Inflammatory macrophage treated with lipopolysaccharide for 4 hours (primary cell): ENCODE data around the gene BACH2.
A peak's percentile ranks its signal among the peaks of the same experiment; 100 is the strongest.
"Not testable (repeated sequence)": the region's sequence is repeated elsewhere in the genome, so short reads cannot be mapped to it uniquely, and the experiment has no call there.

Experiments used
- DNase-seq: peaks from one replicate; pipeline ENCODE4 v3.0.0-alpha.2; 2020

The BACH2 gene

DNA sequence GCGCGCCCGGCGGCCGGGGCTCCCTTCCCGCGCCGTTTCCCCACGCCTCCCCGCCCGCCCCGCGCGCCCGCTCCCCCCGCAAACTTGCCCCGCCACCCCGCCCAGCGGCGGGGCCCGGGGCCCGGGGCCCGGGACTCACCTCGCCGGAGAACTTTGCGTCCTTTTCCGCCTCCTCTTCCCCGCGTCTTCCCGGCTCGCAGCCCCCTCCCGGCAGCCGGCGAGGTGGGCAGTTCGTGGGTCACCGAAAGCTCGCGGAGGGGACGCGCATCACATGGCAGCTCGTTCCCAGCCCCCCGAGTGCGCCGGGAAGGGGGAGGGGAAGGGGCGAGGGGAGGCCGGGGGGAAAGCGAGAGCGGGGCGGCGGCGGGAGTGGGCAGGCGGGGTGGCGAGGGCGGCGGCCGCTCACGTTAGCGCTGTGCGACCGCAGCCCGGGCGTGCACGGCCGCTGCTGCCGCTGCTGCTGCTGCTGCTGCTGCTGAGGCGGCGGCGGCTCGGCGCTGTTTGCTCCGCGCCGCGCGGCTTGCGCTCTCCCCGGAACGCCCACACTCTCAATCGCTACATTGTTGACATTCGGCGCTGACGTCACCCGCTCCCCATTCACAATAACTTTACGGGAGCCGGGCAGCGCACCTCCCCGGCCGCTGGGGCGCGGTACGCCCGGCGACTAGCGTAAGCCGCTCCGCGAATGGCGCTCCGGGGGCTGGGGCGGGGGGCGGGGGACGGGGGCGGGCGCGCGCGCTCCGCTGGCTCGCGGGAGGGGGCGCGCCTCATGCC lies at the start of gene BACH2:
BACH2 (minus strand) TSS at position 503 of the 774 bp plus-strand sequence. CDS start 287,999 bp downstream, outside the sequence.
- peak; percentile 89 for DNase-seq

DNA sequence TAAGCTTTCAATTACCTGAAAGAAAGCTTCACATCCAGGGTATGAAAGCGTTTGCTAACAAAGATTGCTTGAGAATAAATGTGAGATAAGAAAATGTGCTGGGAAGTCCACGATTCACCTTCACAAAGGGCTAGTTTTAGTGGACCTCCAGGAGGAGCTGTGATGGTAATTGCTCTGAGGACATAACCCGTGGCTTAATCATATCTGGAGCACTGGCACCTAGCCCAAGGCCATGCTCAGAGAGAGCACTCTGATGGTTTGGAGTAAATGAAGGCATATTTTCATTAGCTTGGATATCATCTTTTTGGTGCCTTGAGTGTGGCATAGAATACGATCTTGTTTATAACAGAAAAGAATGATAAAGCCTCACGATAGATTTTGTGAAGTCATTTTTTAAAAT lies 46.9 kb upstream of the BACH2 start:
- no peak for DNase-seq

DNA sequence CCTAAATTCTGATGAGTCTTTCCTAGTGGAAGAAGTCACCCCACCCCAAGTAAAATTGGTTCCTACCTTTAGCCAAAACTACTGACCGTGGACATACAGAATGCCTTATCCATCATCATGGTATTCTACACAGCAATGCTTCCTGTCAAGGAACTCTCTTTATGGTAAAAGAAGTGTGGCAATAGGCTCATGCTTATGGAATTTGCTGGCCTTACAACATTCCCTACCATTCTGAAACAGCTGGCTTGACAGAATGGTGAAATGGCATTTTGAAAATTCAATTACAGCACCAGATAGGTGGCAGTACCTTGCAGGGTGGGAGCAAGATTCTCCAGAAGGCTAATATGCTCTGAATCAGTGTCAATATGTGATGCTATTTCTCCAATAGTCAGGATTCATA lies 41.8 kb upstream of the BACH2 start:
- no peak for DNase-seq

- DNase-seq: no peak
These were observed 39.8 kb upstream of the BACH2 start for GRCh38 chr6:90336388-90336947.

- DNase-seq: no peak
These were observed 37.3 kb upstream of the BACH2 start for GRCh38 chr6:90333928-90334327.

GRCh38 chr6:90332978-90333543 lies 36.4 kb upstream of the BACH2 start:
- not testable (repeated sequence) for DNase-seq

DNA sequence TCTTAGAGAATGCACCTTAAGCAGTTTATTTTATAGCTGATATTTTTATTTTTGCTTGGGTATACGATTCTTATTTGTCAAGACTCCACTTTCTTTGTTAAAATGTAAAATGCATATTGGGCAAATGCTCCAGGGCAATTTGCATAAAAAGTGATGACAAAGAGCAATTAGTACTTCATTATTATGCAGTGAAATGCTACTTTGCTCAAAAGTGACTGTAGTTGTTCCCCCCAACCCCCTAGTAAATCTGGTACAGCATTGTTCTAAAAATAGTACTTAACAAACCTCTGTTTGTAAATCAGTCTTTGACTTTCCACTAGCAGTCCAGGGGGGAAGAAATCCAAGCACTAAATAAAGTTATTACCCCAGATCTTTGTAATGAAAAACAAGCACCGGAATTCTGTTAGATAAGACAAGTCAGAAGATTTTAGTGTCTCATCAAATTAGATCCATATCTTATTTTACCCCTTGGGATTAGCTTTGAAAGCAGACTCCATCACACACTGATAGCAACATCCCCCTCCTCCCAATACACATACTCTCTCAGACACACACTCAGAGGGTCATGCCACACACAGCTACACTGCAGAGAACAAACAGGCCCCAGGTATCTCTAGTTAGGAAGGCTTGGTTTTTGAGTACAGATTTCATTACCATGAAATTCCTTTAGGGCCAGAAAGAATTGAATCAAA lies 32.9 kb upstream of the BACH2 start:
- no peak for DNase-seq

- DNase-seq: no peak
These were observed 31.4 kb upstream of the BACH2 start for GRCh38 chr6:90328004-90328403.

GRCh38 chr6:90326404-90327057 lies 29.9 kb upstream of the BACH2 start:
- no peak for DNase-seq

DNA sequence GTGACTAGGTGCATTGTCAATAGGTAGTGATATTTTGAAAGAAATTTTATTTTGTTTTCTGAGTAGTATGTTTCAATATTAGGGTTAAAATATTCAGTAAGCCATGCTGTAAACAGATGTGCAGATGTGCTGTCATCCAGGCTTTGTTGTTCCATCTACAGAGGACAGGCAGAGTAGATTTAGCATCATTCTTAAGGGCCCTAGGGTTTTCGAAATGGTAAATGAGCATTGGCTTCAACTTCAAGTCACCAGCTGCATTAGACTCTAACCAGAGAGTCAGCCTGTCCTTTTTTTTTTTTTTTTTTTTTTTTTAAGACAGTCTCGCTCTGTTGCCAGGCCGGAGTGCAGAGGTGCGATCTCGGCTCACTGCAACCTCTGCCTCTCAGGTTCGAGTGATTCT lies 27.1 kb upstream of the BACH2 start:
- DNase-seq: no peak

GRCh38 chr6:90322976-90323474 lies 26.4 kb upstream of the BACH2 start:
- DNase-seq: no peak

DNA sequence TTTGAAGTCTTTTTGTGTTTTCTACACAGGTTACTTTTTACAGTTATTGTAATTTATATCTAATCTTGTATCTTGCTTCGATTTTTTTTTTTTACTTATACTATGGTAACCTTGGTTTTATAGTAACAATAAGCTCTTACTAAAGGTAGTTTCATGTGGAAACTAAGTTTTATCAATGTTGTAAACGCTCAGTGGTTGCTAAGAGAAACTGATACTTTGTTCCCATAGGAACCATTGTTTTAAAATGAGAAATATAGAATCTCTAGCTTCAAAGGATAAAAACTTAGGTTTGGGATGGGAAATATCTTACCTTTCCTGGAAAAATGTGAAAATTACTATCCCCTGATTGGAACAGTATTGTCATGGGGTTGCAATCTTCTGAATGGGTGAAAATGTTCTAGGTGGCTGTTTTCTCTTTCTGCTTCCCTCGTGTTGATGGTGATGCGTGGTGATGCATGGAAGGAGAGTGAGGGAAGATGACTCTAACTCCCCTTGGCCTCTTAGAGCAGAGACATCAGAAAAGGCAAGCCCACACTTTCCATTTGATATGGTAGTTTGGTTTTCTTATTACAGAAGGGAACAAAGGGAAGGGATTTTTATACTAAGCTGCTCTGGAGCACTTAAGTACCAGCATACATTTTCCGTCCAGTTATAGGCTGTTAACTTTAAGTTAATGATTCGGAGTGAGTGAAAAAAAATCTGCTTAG lies 23.5 kb upstream of the BACH2 start:
- no peak for DNase-seq

- DNase-seq: no peak
These were observed 22.4 kb upstream of the BACH2 start for GRCh38 chr6:90319044-90319443.

GRCh38 chr6:90315986-90316385 lies 19.3 kb upstream of the BACH2 start:
- no peak for DNase-seq

DNA sequence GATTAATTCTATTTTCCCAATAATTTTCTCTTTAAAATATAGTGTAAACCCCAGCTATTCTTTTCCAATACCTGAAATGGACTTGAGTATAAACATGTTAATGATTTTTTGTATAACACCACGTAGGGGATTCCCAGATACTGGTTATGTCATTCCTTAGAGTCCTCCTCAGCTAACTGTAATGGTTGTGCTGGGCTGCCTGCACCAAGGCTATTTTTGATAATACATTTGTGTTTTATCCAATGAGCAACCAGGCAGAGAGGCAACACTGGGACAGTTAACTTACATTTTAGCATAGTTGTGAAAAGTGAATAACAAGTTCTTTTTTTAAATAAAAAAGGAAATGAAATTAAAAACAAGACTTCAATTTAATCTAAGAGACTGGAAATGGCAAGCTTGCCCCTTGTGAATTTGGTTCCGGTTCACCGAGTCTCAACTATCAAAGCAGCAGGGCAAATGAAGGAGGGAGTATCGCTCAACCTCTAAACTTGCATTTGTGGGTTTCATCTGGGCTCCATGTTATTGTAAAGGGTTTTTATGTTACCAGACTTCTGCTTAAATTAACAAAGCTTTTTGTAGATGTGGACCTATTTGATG lies 18.8 kb upstream of the BACH2 start:
- DNase-seq: no peak

- DNase-seq: no peak
These were observed 17.9 kb upstream of the BACH2 start for GRCh38 chr6:90314514-90314913.

DNA sequence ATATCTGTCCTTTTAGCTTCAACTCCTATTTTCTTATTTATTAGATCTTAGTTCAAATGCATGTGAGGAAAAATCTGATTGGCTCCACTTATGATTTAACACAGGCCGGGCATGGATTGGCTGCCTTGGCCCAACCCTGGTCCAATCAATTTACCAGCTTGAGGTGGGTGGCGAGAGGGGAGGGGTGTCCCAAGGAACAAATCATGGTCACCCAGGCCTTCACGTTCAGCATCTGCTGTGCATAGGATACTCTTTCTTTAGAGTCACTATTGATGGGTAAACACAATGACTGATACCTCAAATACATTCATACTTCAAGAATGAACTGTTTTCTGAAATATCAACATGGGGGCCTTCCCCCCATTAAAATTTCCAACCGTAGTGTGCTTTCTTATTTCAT lies 14.9 kb upstream of the BACH2 start:
- no peak for DNase-seq

GRCh38 chr6:90305800-90306448 lies 9.3 kb upstream of the BACH2 start:
- no peak for DNase-seq

GRCh38 chr6:90304308-90304707 lies 7.7 kb upstream of the BACH2 start:
- no peak for DNase-seq

- DNase-seq: peak; percentile 42
These were observed 6.4 kb upstream of the BACH2 start for GRCh38 chr6:90303039-90303438.

DNA sequence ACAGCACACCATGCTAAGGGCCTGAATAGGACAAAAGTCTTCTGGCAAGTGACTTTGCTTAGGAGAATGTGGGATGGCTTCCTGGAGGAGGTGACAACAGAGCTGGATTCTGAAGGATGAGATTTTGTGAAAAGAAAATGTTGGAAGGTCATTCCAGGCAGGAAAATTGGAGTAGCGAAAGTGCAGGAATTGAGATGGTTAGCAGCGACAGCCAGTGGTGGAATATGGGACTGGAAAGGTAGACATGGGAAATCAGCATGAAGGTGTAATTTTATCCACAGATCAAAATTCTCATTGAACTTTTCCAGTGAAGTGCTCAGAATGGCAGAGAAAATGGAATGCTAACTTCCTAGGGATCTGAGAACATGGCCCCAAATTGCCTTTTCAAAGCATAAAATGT lies 5.7 kb upstream of the BACH2 start:
- DNase-seq: no peak
